Sigmoid colon (tissue), 7 donors: ENCODE data around the gene CCDC57. TPM values are rescaled to one million over a fixed set of nuclear protein-coding genes. Genes with fewer than 3 reads are reported as not detected.

Source experiments
- DNase-seq: peaks from one replicate; pipeline ENCODE4 v3.0.0-alpha.2; 2019
- H3K27ac ChIP-seq, 4 donors: fragments of 200-600 bp; sonication (generic); one replicate each; pipeline ENCODE4 v1.5.1; 2016 to 2019; ENCODE audit warnings: mild to moderate bottlenecking in 1 of 4
- H3K27me3 ChIP-seq, 3 donors: fragments of 200-600 bp; sonication (generic); one replicate each; pipeline ENCODE4 v1.5.1; 2019; ENCODE audit warnings: mild to moderate bottlenecking in 1 of 3
- H3K36me3 ChIP-seq, 4 donors: fragments of 200-600 bp; sonication (generic); one replicate each; pipeline ENCODE4 v1.5.1; 2016 to 2019
- H3K4me1 ChIP-seq, 4 donors: fragments of 200-600 bp; sonication (generic); one replicate each; pipeline ENCODE4 v1.5.1; 2017 to 2019
- H3K4me3 ChIP-seq, 4 donors: fragments of 200-600 bp; sonication (generic); one replicate each; pipeline ENCODE4 v1.5.1; 2017 to 2019; ENCODE audit warnings: mild to moderate bottlenecking in 2 of 4, moderate library complexity in 1 of 4
- H3K9me3 ChIP-seq, 4 donors: fragments of 200-600 bp in 3 of 4; sonication (generic) in 3 of 4; one replicate each; pipeline versions ENCODE4 v1.5.1 to v1.6.1; 2013 to 2019
- EP300 ChIP-seq, 4 donors: sonication (generic); formaldehyde crosslinking; IDR thresholded peaks; one replicate each; pipeline ENCODE4 v1.6.1; 2017; ENCODE audit warnings: antibody characterized with exemption in 4 of 4
- POLR2A ChIP-seq, 2 donors: fragments of 450-650 bp; IDR thresholded peaks; one replicate each; pipeline ENCODE4 v1.6.1; 2016; ENCODE audit warnings: antibody characterized with exemption in 2 of 2, mild to moderate bottlenecking in 2 of 2, moderate library complexity in 2 of 2
- POLR2AphosphoS5 ChIP-seq, 4 donors: sonication (generic); formaldehyde crosslinking; IDR thresholded peaks; one replicate each; pipeline ENCODE4 v1.6.1; 2017; ENCODE audit warnings: antibody characterized with exemption in 4 of 4
- WGBS, 2 donors: extraction: QIAGEN DNeasy Blood & Tissue Kit; methylation state at CpG; one replicate each; pipeline ENCODE4 v1.1.7; 2013; 5-methylcytosine and 5-hydroxymethylcytosine counted together
- intact Hi-C: fragments of 100-400 bp; cut with DNase I; formaldehyde crosslinking; loops from one replicate; pipeline ENCODE4 v1.15.1; 2023
- polyA plus RNA-seq, 3 donors: library from polyadenylated mRNA; stranded (reverse); fragments of 200-250 nt; gene quantifications; one replicate each; pipeline ENCODE4 v1.2.3, GENCODE V29; 2013
- total RNA-seq, 4 donors: library from RNA; depleted of rRNA; stranded (reverse); fragments of >200 nt; gene quantifications; one replicate each; pipeline ENCODE4 v1.1.0, GENCODE V29; 2016
- TF ChIP-seq, protein P1 (sequence below), 4 experiments: fragments of 450-650 bp in 3 of 4; fragments of 200-600 bp in 1 of 4; IDR thresholded peaks; one replicate each; pipeline ENCODE4 v1.5.1; 2016 to 2019; ENCODE audit warnings: antibody characterized with exemption in 4 of 4, mild to moderate bottlenecking in 3 of 4, moderate library complexity in 2 of 4
- donor health status: healthy with polysubstance abuse.
- donor health status: Bipolar disorder and iron deficiency.
- donor health status: healthy.

Gene CCDC57
- total and polyA plus RNA-seq, 7 donors, result 13.3 to 47.8 (median 24.4) TPM

DNA sequence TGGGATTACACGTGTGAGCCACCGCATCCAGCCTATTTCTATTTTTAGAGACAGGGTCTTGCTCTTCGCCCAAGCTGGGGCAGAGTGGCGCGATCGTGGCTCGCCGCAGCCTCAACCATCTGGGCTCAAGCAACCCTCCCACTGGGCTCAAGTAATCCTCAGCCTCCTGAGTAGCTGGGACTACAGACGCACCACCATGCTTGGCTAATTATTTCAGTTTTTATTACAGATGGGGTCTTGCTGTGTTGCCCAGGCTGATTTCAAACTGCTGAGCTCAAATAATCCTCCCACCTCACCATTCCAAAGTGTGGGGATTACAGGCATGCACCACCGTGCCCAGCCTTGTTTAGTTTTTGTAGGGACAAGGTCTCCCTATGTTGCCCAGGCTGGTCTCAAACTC, 53.8 kb downstream of the CCDC57 start:
- Histone ChIP-seq H3K36me3 (peaks cover 0 to 60% (median 16%) of the 10 kb centered on the region in 4 donors), H3K9me3 (no peaks in the 10 kb centered on the region)
- WGBS, 2 donors, result 80 to 91% methylated on average over 10 of the region's 10 CpGs

DNA sequence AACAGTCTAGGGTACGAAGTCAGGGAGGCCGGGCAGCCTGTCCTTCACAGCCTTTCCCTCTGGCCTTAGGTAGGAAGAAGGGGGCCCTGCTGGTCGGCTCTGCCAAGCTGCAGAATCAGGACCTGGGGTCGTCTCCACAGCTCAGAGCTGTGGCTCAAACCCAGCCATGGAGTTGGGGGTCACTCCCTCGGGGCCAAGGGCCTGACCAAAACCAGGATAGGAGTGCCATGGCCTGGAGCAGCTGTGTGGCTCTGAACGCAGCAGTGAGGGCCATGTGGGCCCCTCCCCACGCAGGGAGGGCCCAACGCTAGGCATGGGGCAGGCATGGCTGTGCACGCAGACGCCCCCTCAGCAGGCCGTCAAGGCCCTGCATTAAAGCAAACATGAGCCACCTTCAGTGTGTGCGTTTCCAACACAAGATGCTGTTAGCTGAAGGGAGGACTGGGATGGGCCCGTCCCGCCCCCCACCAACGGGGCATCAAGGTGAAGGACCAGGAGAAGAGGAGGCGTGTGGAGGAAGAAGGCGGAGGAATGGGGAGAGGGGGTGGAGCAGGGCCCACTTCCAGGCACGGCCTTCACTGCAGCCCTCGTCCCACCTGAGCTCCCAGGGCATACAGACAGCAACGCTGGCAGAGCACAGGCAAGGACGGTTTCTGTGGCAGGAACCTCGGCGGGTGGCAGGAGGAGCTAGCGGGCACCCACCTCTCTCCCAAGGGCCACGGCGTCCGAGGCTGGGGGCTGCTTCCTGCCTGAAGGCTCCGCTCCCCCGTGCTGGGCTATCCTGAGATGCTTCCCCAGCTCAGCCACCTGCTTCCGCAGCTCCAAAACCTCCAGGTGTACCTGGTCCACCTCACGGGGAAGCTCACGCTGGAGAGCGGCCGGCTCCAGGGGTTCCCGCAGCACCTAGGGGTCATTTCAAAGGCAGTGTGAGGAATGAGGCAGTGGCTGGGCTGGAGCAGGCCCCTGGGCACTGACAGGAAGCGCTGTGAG, 55.3 kb downstream of the CCDC57 start:
- intact Hi-C loops, result no loop called here
- Histone ChIP-seq H3K4me1 (no peaks in the 10 kb centered on the region), H3K27ac (no peak overlapping the region), H3K9me3 (no peaks in the 10 kb centered on the region), H3K27me3 (no peaks in the 10 kb centered on the region), H3K36me3 (peaks cover 0 to 51% (median 14%) of the 10 kb centered on the region in 4 donors), H3K4me3 (no peak overlapping the region)
- no peak for DNase-seq
- WGBS, 2 donors, result 90 to 92% methylated on average over 36 of the region's 36 CpGs
- TF ChIP-seq EP300 (IDR thresholded peaks at IDR 0.05), result no peak
- TF ChIP-seq, protein P1, sequence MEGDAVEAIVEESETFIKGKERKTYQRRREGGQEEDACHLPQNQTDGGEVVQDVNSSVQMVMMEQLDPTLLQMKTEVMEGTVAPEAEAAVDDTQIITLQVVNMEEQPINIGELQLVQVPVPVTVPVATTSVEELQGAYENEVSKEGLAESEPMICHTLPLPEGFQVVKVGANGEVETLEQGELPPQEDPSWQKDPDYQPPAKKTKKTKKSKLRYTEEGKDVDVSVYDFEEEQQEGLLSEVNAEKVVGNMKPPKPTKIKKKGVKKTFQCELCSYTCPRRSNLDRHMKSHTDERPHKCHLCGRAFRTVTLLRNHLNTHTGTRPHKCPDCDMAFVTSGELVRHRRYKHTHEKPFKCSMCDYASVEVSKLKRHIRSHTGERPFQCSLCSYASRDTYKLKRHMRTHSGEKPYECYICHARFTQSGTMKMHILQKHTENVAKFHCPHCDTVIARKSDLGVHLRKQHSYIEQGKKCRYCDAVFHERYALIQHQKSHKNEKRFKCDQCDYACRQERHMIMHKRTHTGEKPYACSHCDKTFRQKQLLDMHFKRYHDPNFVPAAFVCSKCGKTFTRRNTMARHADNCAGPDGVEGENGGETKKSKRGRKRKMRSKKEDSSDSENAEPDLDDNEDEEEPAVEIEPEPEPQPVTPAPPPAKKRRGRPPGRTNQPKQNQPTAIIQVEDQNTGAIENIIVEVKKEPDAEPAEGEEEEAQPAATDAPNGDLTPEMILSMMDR (IDR thresholded peaks at IDR 0.05), result no peak

More for the DNA sequence above, 53.8 kb downstream of the CCDC57 start:
- no peak for DNase-seq
- intact Hi-C loops, result no loop called here
- no peak for TF ChIP-seq POLR2AphosphoS5 (IDR thresholded peaks at IDR 0.05)
- TF ChIP-seq, protein P1 (IDR thresholded peaks at IDR 0.05), result no peak
- TF ChIP-seq EP300 (IDR thresholded peaks at IDR 0.05), result no peak
- no peak for TF ChIP-seq POLR2A (IDR thresholded peaks at IDR 0.05)
- H3K4me3 ChIP-seq, result no peak overlapping the region
- H3K27me3 ChIP-seq, result no peaks in the 10 kb centered on the region
- no peak overlapping the region for H3K27ac ChIP-seq
- no peaks in the 10 kb centered on the region for H3K4me1 ChIP-seq

DNA sequence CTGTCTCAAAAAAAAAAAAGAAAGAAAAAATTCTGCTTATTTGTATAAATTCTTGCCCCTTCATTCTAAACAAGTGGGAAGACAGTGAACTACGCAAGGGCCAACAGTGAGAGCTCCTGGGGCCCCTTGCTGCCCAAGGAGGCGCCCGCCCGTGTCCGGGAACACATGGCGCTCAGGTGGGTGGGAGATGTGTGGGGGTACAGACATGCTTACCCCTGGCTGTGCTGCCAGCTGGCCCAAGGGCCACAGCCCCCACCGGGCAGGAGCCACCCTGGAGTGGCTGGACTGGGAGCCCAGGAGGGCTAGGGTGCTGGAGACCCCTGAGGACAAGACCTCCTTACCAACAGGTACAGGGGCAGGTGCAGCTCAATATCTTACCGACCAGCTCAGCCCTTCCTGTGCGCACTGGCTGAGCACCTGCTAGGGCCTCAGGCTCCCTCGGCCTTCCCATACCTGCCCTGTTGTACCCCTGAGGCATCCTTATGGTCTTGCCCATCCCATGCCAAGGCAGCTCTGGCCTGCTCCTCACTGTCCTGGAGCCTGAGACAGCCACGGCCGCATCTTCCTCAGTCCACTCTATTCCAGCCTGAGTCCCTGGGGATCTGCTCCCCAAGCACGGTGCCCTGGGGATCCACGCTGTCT, 56.2 kb downstream of the CCDC57 start:
- WGBS, 2 donors, result 94 to 95% methylated on average over 14 of the region's 14 CpGs
- H3K27me3 ChIP-seq, result no peaks in the 10 kb centered on the region
- no peak overlapping the region for H3K4me3 ChIP-seq
- no peak for DNase-seq
- H3K4me1 ChIP-seq, result no peaks in the 10 kb centered on the region
- intact Hi-C loops, result no loop called here
- H3K9me3 ChIP-seq, result no peaks in the 10 kb centered on the region
- no peak overlapping the region for H3K27ac ChIP-seq
- peaks cover 0 to 46% (median 13%) of the 10 kb centered on the region in 4 donors for H3K36me3 ChIP-seq
- no peak for TF ChIP-seq POLR2AphosphoS5 (IDR thresholded peaks at IDR 0.05)
- no peak for TF ChIP-seq EP300 (IDR thresholded peaks at IDR 0.05)
- TF ChIP-seq, protein P1 (IDR thresholded peaks at IDR 0.05), result no peak
- TF ChIP-seq POLR2A (IDR thresholded peaks at IDR 0.05), result no peak

DNA sequence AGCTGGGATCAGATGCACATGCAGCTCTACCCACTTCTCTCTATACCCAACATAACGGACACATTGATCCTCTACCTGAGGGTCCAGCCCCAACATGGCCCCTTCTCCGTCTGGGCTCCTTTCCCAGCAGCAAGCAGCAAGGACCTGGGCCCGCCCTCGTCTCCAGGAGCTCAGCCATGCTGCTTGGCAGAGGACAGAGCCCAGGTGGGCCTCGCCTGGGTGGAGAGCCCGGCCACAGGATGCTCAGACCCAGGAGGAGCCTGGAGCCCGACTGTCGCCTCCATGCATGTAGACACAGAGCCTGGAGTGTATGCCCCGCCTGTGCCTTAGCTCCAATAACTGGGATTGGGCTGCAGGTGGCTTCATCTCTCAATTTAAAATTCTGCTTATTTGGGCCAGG, 57.0 kb downstream of the CCDC57 start:
- intact Hi-C loops, result loop anchor here (2.0 kb wide), 1 partner anchor 197 kb away; no protein-coding TSS in a partner anchor
- H3K9me3 ChIP-seq, result no peaks in the 10 kb centered on the region
- no peaks in the 10 kb centered on the region for H3K27me3 ChIP-seq
- H3K4me3 ChIP-seq, result no peak overlapping the region
- no peaks in the 10 kb centered on the region for H3K4me1 ChIP-seq
- H3K36me3 ChIP-seq, result peaks cover 0 to 39% (median 10%) of the 10 kb centered on the region in 4 donors
- no peak for DNase-seq
- no peak for TF ChIP-seq EP300 (IDR thresholded peaks at IDR 0.05)
- no peak for TF ChIP-seq POLR2AphosphoS5 (IDR thresholded peaks at IDR 0.05)
- no peak for TF ChIP-seq POLR2A (IDR thresholded peaks at IDR 0.05)
- TF ChIP-seq, protein P1 (IDR thresholded peaks at IDR 0.05), result no peak
- H3K27ac ChIP-seq, result no peak overlapping the region
- WGBS, 2 donors, result 95 to 96% methylated on average over 9 of the region's 9 CpGs
